Mesenchymal stem cell (in vitro differentiated cells and primary cell): ENCODE data around the gene MCL1.
"Not testable (repeated sequence)": the region's sequence is repeated elsewhere in the genome, so short reads cannot be mapped to it uniquely, and the experiment has no call there.

Experiments
- DNase-seq: peaks from one replicate; pipeline ENCODE4 v3.0.0-alpha.2; 2013
- H2AFZ ChIP-seq: one replicate; pipeline ENCODE4 v1.6.1; 2013; ENCODE audit warnings: low read depth, mild to moderate bottlenecking, control low read depth, inconsistent platforms, low read length, moderate library complexity
- H2AK5ac ChIP-seq: 2 replicates; pipeline ENCODE4 v1.6.1; 2013; ENCODE audit warnings: low read length, moderate library complexity, mild to moderate bottlenecking, inconsistent platforms; ENCODE audit not compliant: severe bottlenecking
- H2BK120ac ChIP-seq: one replicate; pipeline ENCODE4 v1.6.1; 2013; ENCODE audit warnings: low read depth, mild to moderate bottlenecking, inconsistent platforms, low read length, moderate library complexity
- H2BK12ac ChIP-seq, 2 experiments: one replicate each; pipeline ENCODE4 v1.6.1; 2013; ENCODE audit warnings: inconsistent platforms in 2 of 2, low read length in 2 of 2, mild to moderate bottlenecking in 2 of 2, moderate library complexity in 2 of 2, control low read depth in 1 of 2
- H2BK15ac ChIP-seq: one replicate; pipeline ENCODE4 v1.6.1; 2013; ENCODE audit warnings: mild to moderate bottlenecking, low read depth, inconsistent platforms; ENCODE audit not compliant: poor library complexity, severe bottlenecking
- H2BK5ac ChIP-seq: 2 replicates; pipeline ENCODE4 v1.6.1; 2013; ENCODE audit warnings: low read depth, mild to moderate bottlenecking, low read length, control low read depth, inconsistent platforms; ENCODE audit not compliant: poor library complexity, severe bottlenecking
- H3K14ac ChIP-seq, 2 experiments: one replicate each; pipeline ENCODE4 v1.6.1; 2013; ENCODE audit warnings: inconsistent platforms in 2 of 2, low read length in 2 of 2, control low read depth in 1 of 2, mild to moderate bottlenecking in 1 of 2, moderate library complexity in 1 of 2
- H3K18ac ChIP-seq, 2 experiments: one replicate each; pipeline ENCODE4 v1.6.1; 2013; ENCODE audit warnings: inconsistent platforms in 2 of 2, low read length in 2 of 2, control low read depth in 1 of 2, low read depth in 1 of 2, mild to moderate bottlenecking in 1 of 2
- H3K23ac ChIP-seq, 2 experiments: one replicate each; pipeline ENCODE4 v1.6.1; 2013; ENCODE audit warnings: inconsistent platforms in 2 of 2, low read length in 2 of 2, mild to moderate bottlenecking in 2 of 2, moderate library complexity in 2 of 2, control low read depth in 1 of 2
- H3K27ac ChIP-seq: 2 replicates; pipeline ENCODE4 v1.5.1; 2013; ENCODE audit warnings: mild to moderate bottlenecking, moderate library complexity, low read length, control low read depth, inconsistent platforms; ENCODE audit not compliant: poor library complexity, severe bottlenecking
- H3K27me3 ChIP-seq, 2 experiments: 2 replicates each; pipeline versions ENCODE4 v1.6.1 to v1.7.0; 2013; ENCODE audit warnings: low read length in 2 of 2, mild to moderate bottlenecking in 2 of 2, moderate library complexity in 2 of 2, control low read depth in 1 of 2, inconsistent platforms in 1 of 2; ENCODE audit not compliant: control insufficient read depth in 1 of 2, insufficient read depth in 1 of 2
- H3K36me3 ChIP-seq, 2 experiments: 2 replicates each; pipeline versions ENCODE4 v1.6.1 to v1.7.0; 2013; ENCODE audit warnings: low read length in 2 of 2, control low read depth in 1 of 2, inconsistent platforms in 1 of 2, low read depth in 1 of 2, mild to moderate bottlenecking in 1 of 2; ENCODE audit not compliant: insufficient read depth in 2 of 2, control insufficient read depth in 1 of 2
- H3K4ac ChIP-seq, 2 experiments: one replicate each; pipeline ENCODE4 v1.6.1; 2013; ENCODE audit warnings: inconsistent platforms in 2 of 2, low read length in 2 of 2, mild to moderate bottlenecking in 2 of 2, moderate library complexity in 2 of 2, control low read depth in 1 of 2, low read depth in 1 of 2
- H3K4me1 ChIP-seq: 2 replicates; pipeline ENCODE4 v1.6.1; 2013; ENCODE audit warnings: low read depth, low read length, control low read depth; ENCODE audit not compliant: control insufficient read depth, insufficient read depth
- H3K4me2 ChIP-seq: 2 replicates; pipeline ENCODE4 v1.6.1; 2013; ENCODE audit warnings: low read length, mild to moderate bottlenecking, inconsistent platforms; ENCODE audit not compliant: poor library complexity, severe bottlenecking
- H3K4me3 ChIP-seq, 2 experiments: 2 replicates each; pipeline versions ENCODE4 v1.5.1 to v1.7.0; 2013; ENCODE audit warnings: low read length in 2 of 2, mild to moderate bottlenecking in 2 of 2, control low read depth in 1 of 2, low read depth in 1 of 2; ENCODE audit not compliant: insufficient read depth in 1 of 2
- H3K79me1 ChIP-seq: replicated peaks from 2 replicates; pipeline ENCODE4 v1.6.1; 2013; ENCODE audit warnings: mild to moderate bottlenecking, control low read depth, low read length, inconsistent platforms; ENCODE audit not compliant: poor library complexity, severe bottlenecking
- H3K9ac ChIP-seq: 2 replicates; pipeline ENCODE4 v1.7.0; 2013; ENCODE audit warnings: mild to moderate bottlenecking, low read length, moderate library complexity
- H3K9me3 ChIP-seq: 2 replicates; pipeline ENCODE4 v1.7.0; 2013; ENCODE audit warnings: mild to moderate bottlenecking, low read length; ENCODE audit not compliant: control insufficient read depth
- H4K8ac ChIP-seq: one replicate; pipeline ENCODE4 v1.6.1; 2013; ENCODE audit warnings: inconsistent platforms, mild to moderate bottlenecking, low read length, moderate library complexity
- H4K91ac ChIP-seq: one replicate; pipeline ENCODE4 v1.6.1; 2013; ENCODE audit warnings: mild to moderate bottlenecking, low read length, inconsistent platforms
- WGBS: methylation state at CpG from one replicate; pipeline ENCODE4 v1.1.7; 2013; ENCODE audit warnings: mixed read lengths; 5-methylcytosine and 5-hydroxymethylcytosine counted together

The MCL1 gene

DNA sequence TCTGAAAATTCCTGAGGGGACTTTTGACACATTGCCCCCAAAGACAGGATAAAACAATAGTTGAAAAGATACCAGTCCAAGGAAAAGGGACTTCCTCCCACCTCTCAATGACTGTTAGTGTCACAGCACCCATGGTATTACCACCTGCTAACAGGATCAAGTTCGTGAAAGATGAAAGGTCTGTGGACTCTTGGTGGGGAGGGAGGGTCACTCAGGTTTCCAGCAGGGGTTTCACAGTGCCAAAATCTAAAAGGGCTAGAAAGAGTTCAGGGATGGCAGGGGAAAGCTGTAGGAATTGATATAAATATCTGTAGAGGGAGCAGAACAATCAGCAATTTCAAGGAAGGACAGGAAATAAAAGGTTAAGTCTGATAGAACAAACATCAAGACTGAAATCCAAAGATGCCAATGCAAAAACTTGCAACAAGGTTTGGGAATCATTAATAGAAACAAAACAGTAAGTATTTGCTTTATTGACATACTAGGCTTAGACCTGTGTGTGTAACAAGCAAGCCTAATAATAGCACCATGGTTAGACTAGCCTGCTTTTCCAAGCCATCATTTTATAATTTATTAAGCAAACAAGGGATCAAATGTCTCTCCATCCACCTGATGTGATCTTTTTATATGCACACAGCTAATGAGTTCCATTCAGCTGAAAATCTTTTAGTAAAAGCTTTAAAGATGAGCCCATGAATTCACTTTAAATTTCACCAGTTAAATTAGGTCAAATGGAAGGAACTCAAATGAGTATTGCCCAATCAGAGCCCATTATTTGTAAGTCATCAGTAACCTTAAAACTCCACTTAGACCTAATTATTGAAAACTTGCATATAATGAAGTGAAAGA is 3.7 kb downstream of the MCL1 start:
- Histone ChIP-seq H3K36me3 (peaks cover 31 to 77% of the 10 kb centered on the region in 2 experiments), H3K4me1 (peaks cover 13% of the 10 kb centered on the region), H2AK5ac (no peak overlapping the region), H3K18ac (no peak overlapping the region), H3K4ac (no peak overlapping the region), H2BK12ac (no peak overlapping the region), H3K27ac (peak overlapping the region; percentile 61), H3K14ac (no peak overlapping the region), H3K4me2 (peak overlapping the region; percentile 99), H2BK15ac (no peak overlapping the region), H3K27me3 (no peaks in the 10 kb centered on the region), H2AFZ (no peak overlapping the region), H3K23ac (no peak overlapping the region), H2BK120ac (no peak overlapping the region), H3K9ac (peak overlapping the region; percentile 96), H3K79me1 (peaks cover 3% of the 10 kb centered on the region), H3K4me3 (peak overlapping the region in 1 of 2 experiments; percentile 92), H2BK5ac (no peak overlapping the region), H4K91ac (no peak overlapping the region), H4K8ac (no peak overlapping the region), H3K9me3 (no peaks in the 10 kb centered on the region)
- DNase-seq = peak; percentile 55
- 67% methylated on average over 1 of the region's 1 CpG for WGBS

- 70% methylated on average over 3 of the region's 4 CpGs for WGBS
- Histone ChIP-seq H3K9ac (peak overlapping the region; percentile 96), H2BK120ac (no peak overlapping the region), H3K27ac (peak overlapping the region; percentile 61), H2AK5ac (no peak overlapping the region), H2AFZ (no peak overlapping the region), H3K23ac (no peak overlapping the region), H3K27me3 (no peaks in the 10 kb centered on the region), H3K4ac (no peak overlapping the region), H2BK12ac (no peak overlapping the region), H3K4me1 (peaks cover 13% of the 10 kb centered on the region), H3K14ac (no peak overlapping the region), H3K4me3 (peak overlapping the region in 1 of 2 experiments; percentile 92), H4K91ac (no peak overlapping the region), H3K18ac (no peak overlapping the region), H3K4me2 (peak overlapping the region; percentile 99), H3K79me1 (peaks cover under 1% of the 10 kb centered on the region), H3K36me3 (peaks cover 31 to 77% of the 10 kb centered on the region in 2 experiments), H2BK5ac (no peak overlapping the region), H2BK15ac (no peak overlapping the region), H4K8ac (no peak overlapping the region), H3K9me3 (no peaks in the 10 kb centered on the region)
- peak; percentile 56 for DNase-seq
Measured at GRCh38 chr1:150575072-150575489, 4.3 kb downstream of the MCL1 start.

DNA sequence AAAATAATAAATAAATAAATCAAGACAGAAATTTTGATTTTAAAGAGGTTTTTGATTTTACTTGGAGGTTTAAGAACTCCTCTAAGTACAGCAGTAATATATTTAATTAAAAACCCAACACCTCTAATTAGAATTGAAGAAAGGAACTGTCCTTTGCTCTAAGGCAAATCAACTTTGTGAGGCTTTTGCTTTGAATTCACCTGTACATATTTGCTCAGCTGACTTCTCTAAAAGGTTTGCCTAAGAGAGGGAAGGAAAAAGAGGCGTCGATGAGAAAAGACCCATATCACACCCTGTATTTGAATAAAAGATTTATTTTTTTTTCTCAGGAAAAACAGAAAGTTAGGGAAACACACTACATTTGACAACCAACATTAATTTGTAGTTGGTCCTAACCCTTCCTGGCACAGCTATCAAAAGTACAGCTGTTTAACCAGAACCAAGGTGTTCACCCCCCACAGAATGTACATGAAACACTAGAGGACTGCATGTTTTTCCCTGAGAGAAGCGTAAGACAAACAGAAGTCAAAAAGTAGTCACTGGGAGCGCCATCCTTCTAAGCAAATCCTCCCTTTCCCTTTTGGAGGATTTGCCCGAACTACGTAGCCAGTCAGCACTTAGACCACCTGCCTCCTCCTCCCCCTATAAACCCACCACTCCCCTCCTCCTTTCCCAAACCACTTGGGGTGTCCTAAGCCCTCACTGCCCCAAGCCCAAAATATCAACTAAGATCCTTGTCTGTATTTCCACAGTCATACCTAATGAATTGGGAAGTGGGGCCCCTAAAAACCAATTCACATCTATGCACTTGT is 4.9 kb downstream of the MCL1 start:
- H3K4me3 ChIP-seq = peak overlapping the region in 1 of 2 experiments; percentile 92

DNA sequence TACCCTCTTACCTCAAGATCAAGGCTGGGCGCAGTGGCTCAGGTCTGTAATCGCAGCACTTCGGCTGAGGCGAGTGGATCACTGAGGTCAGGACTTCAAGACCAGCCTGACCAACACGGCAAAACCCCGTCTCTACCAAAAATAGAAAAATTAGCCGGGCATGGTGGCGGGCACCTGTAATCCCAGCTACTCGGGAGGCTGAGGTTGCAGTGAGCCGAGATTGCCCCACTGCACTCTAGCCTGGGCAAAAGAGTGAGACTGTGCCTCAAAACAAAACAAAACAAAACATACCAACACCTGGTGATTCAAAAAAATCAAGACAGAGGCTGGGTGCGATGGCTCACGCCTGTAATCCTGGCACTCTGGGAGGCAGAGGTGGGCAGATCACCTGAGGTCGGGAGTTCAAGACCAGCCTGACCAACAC is 5.8 kb downstream of the MCL1 start:
- H3K18ac ChIP-seq, H2BK12ac ChIP-seq, H3K14ac ChIP-seq, H3K4me2 ChIP-seq, H2BK5ac ChIP-seq, H4K8ac ChIP-seq, H2BK15ac ChIP-seq, H4K91ac ChIP-seq, H3K79me1 ChIP-seq, H2AFZ ChIP-seq, H3K9me3 ChIP-seq, H2BK120ac ChIP-seq, H2AK5ac ChIP-seq, H3K27me3 ChIP-seq, H3K4ac ChIP-seq, H3K23ac ChIP-seq: not testable (repeated sequence)
- peak overlapping the region; percentile 55 for H3K27ac ChIP-seq
- 89% methylated on average over 12 of the region's 13 CpGs for WGBS
- peaks cover 30 to 74% of the 10 kb centered on the region in 2 experiments for H3K36me3 ChIP-seq
- peaks cover 21% of the 10 kb centered on the region for H3K4me1 ChIP-seq
- peak; percentile 64 for DNase-seq
- H3K4me3 ChIP-seq = peak overlapping the region in 1 of 2 experiments; percentile 65
- peak overlapping the region; percentile 96 for H3K9ac ChIP-seq

More for the DNA sequence above, 4.9 kb downstream of the MCL1 start:
- Histone ChIP-seq H3K4me2 (peak overlapping the region; percentile 99), H3K18ac (no peak overlapping the region), H2BK5ac (no peak overlapping the region), H3K9me3 (no peaks in the 10 kb centered on the region), H3K27ac (peak overlapping the region; percentile 1), H2AFZ (no peak overlapping the region), H2AK5ac (no peak overlapping the region), H2BK15ac (no peak overlapping the region), H3K14ac (no peak overlapping the region), H3K23ac (no peak overlapping the region), H3K4ac (no peak overlapping the region), H3K27me3 (no peaks in the 10 kb centered on the region), H2BK120ac (no peak overlapping the region), H4K8ac (no peak overlapping the region), H2BK12ac (no peak overlapping the region), H3K4me1 (peaks cover 18% of the 10 kb centered on the region), H4K91ac (no peak overlapping the region), H3K36me3 (peaks cover 35 to 77% of the 10 kb centered on the region in 2 experiments), H3K9ac (peak overlapping the region; percentile 96), H3K79me1 (no peaks in the 10 kb centered on the region)
- peak; percentile 74 for DNase-seq
- WGBS = 90% methylated on average over 4 of the region's 6 CpGs
